HG02885 (cell line): Measurements from ENCODE around the gene SERPINA1.

ENCODE experiments used
- ATAC-seq: cut with Tn5 transposase; IDR thresholded peaks from one replicate; pipeline ENCODE4 v1.9.1; 2021; ENCODE audit warnings: mild to moderate bottlenecking; ENCODE audit not compliant: unreplicated experiment, poor library complexity

Gene SERPINA1

GRCh38 chr14:94385553-94386057, 2.8 kb downstream of the SERPINA1 start:
- no peak for ATAC-seq

DNA sequence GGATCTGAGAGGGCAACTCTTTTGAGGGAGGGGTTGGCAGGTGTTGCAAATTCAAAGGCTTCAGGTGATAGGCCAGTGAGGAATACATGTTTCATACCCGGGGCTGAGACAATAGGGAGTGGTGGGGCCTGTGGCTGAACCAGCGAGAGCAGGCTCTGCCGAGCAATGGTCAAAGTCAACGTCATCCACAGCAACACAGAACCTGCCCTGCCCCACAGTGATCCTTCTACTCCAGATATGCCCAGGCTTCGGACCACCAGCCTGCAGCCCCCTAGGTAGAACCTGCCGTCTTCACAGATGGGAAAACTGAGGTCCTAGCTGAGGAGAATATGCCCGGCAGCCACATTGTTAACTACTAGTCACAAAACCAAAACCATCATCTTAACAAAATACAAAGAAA, 4.1 kb downstream of the SERPINA1 start:
- no peak for ATAC-seq

GRCh38 chr14:94383777-94384176, 4.6 kb downstream of the SERPINA1 start:
- ATAC-seq: no peak

DNA sequence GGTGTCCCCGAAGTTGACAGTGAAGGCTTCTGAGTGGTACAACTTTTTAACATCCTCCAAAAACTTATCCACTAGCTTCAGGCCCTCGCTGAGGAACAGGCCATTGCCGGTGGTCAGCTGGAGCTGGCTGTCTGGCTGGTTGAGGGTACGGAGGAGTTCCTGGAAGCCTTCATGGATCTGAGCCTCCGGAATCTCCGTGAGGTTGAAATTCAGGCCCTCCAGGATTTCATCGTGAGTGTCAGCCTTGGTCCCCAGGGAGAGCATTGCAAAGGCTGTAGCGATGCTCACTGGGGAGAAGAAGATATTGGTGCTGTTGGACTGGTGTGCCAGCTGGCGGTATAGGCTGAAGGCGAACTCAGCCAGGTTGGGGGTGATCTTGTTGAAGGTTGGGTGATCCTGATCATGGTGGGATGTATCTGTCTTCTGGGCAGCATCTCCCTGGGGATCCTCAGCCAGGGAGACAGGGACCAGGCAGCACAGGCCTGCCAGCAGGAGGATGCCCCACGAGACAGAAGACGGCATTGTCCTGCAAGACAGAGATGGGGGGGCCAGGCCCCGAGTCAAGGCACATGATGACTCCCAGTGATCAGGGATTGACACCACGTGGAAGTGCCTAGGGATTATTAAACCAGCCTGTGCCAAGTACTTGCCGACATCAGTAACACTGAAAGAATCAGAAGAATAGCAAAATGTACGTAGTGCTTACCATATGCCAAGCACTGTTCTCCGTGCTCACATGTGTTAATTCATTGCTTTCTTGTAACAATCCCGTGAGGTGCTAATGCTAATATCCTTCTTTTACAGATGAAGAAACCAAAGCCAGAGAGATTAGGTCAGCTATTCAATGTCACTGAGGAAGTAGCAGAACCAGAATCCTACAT, 5.4 kb downstream of the SERPINA1 start:
- ATAC-seq: no peak

GRCh38 chr14:94382099-94382715, 6.2 kb downstream of the SERPINA1 start:
- no peak for ATAC-seq

DNA sequence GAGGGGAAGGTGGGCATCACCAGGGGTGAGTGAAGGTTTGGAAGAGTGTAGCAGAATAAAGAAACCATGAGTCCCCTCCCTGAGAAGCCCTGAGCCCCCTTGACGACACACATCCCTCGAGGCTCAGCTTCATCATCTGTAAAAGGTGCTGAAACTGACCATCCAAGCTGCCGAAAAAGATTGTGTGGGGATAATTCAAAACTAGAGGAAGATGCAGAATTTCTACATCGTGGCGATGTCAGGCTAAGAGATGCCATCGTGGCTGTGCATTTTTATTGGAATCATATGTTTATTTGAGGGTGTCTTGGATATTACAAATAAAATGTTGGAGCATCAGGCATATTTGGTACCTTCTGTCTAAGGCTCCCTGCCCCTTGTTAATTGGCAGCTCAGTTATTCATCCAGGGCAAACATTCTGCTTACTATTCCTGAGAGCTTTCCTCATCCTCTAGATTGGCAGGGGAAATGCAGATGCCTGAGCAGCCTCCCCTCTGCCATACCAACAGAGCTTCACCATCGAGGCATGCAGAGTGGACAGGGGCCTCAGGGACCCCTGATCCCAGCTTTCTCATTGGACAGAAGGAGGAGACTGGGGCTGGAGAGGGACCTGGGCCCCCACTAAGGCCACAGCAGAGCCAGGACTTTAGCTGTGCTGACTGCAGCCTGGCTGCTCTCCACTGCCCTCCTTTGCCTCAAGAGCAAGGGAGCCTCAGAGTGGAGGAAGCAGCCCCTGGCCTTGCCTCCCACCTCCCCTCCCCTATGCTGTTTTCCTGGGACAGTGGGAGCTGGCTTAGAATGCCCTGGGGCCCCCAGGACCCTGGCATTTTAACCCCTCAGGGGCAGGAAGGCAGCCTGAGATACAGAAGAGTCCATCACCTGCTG, 7.0 kb downstream of the SERPINA1 start:
- no peak for ATAC-seq

DNA sequence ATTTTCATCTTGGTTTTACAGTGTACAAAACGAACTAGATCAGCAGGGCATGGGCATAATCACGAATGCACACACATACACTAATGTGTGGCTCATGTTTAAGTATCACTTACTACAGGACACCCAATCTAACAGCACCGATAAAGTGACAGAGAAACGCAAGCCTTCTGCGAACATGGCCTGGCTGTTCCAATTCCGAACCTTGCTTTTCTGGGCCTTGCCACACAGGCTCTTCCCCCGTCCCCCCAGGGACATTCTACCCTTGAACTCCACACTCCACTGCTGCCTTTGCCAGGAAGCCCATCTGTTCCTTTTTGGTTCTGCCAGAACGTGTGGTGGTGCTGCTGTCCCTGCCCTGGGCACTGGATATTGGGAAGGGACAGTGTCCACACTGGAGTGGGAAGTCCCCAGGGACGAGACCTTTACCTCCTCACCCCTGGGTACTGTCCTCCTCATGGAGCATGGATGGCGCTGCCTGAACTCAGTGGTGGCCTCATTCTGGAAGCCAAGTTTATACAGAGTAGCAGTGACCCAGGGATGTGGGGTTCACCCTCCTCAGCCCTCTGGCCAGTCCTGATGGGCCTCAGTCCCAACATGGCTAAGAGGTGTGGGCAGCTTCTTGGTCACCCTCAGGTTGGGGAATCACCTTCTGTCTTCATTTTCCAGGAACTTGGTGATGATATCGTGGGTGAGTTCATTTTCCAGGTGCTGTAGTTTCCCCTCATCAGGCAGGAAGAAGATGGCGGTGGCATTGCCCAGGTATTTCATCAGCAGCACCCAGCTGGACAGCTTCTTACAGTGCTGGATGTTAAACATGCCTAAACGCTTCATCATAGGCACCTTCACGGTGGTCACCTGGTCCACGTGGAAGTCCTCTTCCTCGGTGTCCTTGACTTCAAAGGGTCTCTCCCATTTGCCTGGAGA, 7.9 kb downstream of the SERPINA1 start:
- no peak for ATAC-seq

DNA sequence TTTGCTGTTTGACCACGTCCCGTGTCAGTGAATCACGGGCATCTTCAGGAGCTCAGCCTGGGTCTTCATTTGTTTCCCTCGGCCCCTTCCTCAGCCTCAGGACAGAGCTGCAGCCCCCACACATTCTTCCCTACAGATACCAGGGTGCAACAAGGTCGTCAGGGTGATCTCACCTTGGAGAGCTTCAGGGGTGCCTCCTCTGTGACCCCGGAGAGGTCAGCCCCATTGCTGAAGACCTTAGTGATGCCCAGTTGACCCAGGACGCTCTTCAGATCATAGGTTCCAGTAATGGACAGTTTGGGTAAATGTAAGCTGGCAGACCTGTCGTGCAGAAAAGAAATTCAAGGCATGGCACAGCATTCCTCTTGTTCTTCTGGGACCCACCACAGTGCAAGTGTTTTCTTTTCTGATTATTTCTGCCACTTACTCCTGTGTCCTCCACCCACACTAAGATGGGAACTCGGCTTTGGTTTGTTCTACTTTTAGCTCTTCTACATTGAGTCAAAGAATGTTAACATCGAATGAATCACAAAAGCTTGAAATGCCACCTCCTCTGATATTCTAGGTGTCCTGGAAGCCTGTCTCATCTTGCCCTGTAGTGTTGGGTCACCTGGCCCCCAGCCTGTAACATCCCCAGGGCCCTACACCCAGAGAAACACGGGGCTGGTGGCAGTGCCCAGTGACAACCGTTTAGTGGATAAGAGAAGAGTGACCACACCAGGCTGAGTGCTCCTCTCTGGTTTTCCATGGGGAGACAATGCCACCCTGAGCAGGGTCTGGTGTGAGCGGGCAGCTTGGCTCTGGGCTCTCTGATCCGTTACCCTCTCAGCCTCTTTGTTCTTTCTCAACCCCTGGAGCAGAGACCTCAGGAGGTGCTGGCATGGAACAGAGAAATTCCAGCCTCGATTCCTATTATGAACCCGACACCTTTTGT, 8.8 kb downstream of the SERPINA1 start:
- ATAC-seq: no peak

GRCh38 chr14:94378527-94379290, 9.7 kb downstream of the SERPINA1 start:
- no peak for ATAC-seq

GRCh38 chr14:94377866-94378470, 10.4 kb downstream of the SERPINA1 start:
- no peak for ATAC-seq

- ATAC-seq: no peak
These were observed 11.2 kb downstream of the SERPINA1 start for GRCh38 chr14:94376976-94377865.

DNA sequence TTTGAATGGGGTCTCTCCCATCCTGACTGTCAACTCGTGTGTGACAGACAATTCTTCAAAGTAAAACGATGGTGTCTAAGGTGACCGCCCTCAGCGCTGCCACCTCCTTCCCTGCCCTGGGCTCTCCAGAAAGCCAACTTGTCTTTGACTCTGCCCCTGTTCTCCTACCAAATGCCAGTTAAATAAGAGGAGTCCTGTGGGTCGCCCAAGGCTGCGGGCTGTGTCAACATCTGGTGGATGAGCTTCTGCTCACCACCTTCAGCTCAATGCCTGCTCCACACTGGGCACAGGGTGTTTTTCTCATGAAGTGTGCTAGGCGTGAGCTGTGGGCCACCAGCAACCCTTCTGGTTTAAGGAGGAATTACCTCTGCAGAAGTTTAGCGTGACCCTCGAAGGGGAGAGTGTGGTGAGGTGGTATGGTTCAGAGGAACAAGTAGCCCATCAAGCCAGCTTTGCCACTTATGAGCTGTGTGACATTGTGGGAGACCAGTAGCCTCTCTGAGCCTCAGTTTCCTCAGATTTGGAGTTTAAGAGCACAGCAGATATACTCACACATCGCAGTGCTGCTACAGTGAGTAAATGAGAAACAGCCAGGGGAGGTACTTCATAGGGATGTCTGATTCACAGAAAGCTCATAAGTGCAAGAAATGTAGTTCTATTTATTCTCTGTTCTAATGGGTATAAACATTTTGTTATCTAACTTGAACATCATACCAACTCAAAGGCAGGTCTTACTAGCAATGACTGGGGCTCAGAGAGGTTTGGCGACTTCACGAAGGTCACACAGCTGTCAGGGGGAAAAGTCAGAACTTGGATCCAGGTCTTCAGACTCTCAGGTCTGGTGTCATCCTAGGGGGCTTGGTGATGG, 12.1 kb downstream of the SERPINA1 start:
- no peak for ATAC-seq

GRCh38 chr14:94375552-94376107, 12.8 kb downstream of the SERPINA1 start:
- no peak for ATAC-seq

- no peak for ATAC-seq
These were observed 13.6 kb downstream of the SERPINA1 start for GRCh38 chr14:94374749-94375260.

DNA sequence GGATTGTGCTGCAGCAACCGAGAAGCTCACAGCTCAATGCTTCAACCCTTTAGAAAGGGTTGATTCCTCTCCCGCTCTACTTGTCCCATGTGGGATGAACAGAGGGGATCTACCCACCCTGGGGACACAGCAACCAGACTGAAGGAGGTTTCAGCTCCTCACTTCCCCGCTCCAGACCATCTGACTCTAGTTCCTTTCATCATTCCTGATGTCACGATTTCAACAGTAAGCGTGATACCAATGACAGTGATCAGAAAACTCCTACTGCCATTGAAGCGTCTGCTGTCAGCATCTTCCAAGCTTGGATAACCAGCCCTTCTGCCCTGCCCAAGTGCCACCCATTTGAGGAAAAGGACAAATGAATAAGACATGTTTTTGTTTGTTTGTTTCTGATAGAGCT, 14.3 kb downstream of the SERPINA1 start:
- ATAC-seq: no peak
